HG03095 (cell line): ENCODE measurements around the gene SLC45A1.
"Not testable (repeated sequence)": the region's sequence is repeated elsewhere in the genome, so short reads cannot be mapped to it uniquely, and the experiment has no call there.

Source experiments
- ATAC-seq: cut with Tn5 transposase; IDR thresholded peaks from one replicate; pipeline ENCODE4 v1.9.1; 2021; ENCODE audit warnings: moderate library complexity; ENCODE audit not compliant: unreplicated experiment

The SLC45A1 gene

GRCh38 chr1:8365661-8366362 is 47.9 kb downstream of the SLC45A1 start:
- ATAC-seq = no peak

GRCh38 chr1:8367571-8368194 is 49.8 kb downstream of the SLC45A1 start:
- ATAC-seq = no peak

- no peak for ATAC-seq
These were observed 51.2 kb downstream of the SLC45A1 start for GRCh38 chr1:8368956-8369639.

GRCh38 chr1:8370046-8370881 is 52.4 kb downstream of the SLC45A1 start:
- ATAC-seq = no peak

GRCh38 chr1:8370905-8371315 is 53.0 kb downstream of the SLC45A1 start:
- no peak for ATAC-seq

- no peak for ATAC-seq
These were observed 53.6 kb downstream of the SLC45A1 start for GRCh38 chr1:8371372-8371991.

- no peak for ATAC-seq
These were observed 55.2 kb downstream of the SLC45A1 start for GRCh38 chr1:8373125-8373524.

- no peak for ATAC-seq
These were observed 55.8 kb downstream of the SLC45A1 start for GRCh38 chr1:8373581-8374241.

GRCh38 chr1:8374356-8374755 is 56.4 kb downstream of the SLC45A1 start:
- no peak for ATAC-seq

- no peak for ATAC-seq
These were observed 56.9 kb downstream of the SLC45A1 start for GRCh38 chr1:8374812-8375211.

- ATAC-seq = no peak
These were observed 58.5 kb downstream of the SLC45A1 start for GRCh38 chr1:8376358-8376840.

GRCh38 chr1:8377271-8377981 is 59.5 kb downstream of the SLC45A1 start:
- no peak for ATAC-seq

- no peak for ATAC-seq
These were observed 60.3 kb downstream of the SLC45A1 start for GRCh38 chr1:8378178-8378577.

- ATAC-seq = no peak
These were observed 61.1 kb downstream of the SLC45A1 start for GRCh38 chr1:8378981-8379470.

GRCh38 chr1:8379513-8380186 is 61.7 kb downstream of the SLC45A1 start:
- no peak for ATAC-seq

GRCh38 chr1:8380310-8380709 is 62.4 kb downstream of the SLC45A1 start:
- not testable (repeated sequence) for ATAC-seq

- ATAC-seq = no peak
These were observed 63.7 kb downstream of the SLC45A1 start for GRCh38 chr1:8381618-8382017.

- no peak for ATAC-seq
These were observed 64.2 kb downstream of the SLC45A1 start for GRCh38 chr1:8382051-8382505.
